Nephron progenitor cell (in vitro differentiated cells): ENCODE data around the gene OMG.
"Not testable (repeated sequence)": the region's sequence is repeated elsewhere in the genome, so short reads cannot be mapped to it uniquely, and the experiment has no call there.

Experiments
- DNase-seq: peaks from one replicate; pipeline ENCODE4 v3.0.0; 2021
- H3K27ac Mint-ChIP-seq: 2 replicates; pipeline ENCODE4 v1.8.0; 2021; ENCODE audit warnings: mild to moderate bottlenecking, moderate library complexity, mixed read lengths
- H3K27me3 Mint-ChIP-seq: 2 replicates; pipeline ENCODE4 v1.8.0; 2021; ENCODE audit warnings: mild to moderate bottlenecking, low read depth, mixed read lengths; ENCODE audit not compliant: poor library complexity
- H3K36me3 Mint-ChIP-seq: 2 replicates; pipeline ENCODE4 v1.8.0; 2021; ENCODE audit warnings: low read depth, mixed read lengths
- H3K4me1 Mint-ChIP-seq: 2 replicates; pipeline ENCODE4 v1.8.0; 2021; ENCODE audit warnings: mixed read lengths
- H3K4me3 Mint-ChIP-seq: 2 replicates; pipeline ENCODE4 v1.8.0; 2021; ENCODE audit warnings: mild to moderate bottlenecking, moderate library complexity, mixed read lengths
- H3K9me3 Mint-ChIP-seq: 2 replicates; pipeline ENCODE4 v1.8.0; 2021; ENCODE audit warnings: mild to moderate bottlenecking, moderate library complexity, mixed read lengths
- TF ChIP-seq, protein P1 (sequence below): fragments of 200-600 bp; sonication (generic); IDR thresholded peaks from 2 replicates; pipeline ENCODE4 v1.5.0; 2021; ENCODE audit warnings: antibody characterized with exemption

Gene OMG

DNA sequence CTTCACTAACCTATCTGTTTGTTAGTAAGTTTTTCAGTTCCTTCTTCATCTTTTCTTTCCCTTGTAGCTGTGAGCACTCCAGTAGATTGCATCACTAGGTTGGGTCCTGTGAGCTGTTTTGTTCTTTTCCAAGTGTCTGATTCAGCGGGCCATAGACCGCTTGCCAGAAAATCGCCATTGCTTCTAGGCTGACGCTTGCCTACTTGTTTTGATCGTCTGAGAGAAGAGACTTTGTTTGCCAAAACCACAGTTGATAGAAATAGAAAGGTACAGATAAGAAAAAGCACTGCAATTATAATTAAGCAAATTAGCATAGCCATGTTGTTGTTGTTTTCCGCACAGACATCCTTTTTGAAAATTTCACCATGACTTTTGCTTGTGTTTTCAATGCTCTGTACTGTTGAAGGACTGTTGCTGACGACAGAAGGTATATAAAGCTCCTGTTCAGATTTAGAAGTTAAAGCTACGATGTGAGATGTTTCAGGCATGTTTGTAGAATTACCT is 21.3 kb upstream of the OMG start:
- peaks cover 20% of the 10 kb centered on the region for H3K36me3 Mint-ChIP-seq
- no peak for DNase-seq
- H3K4me3 Mint-ChIP-seq: no peak overlapping the region
- TF ChIP-seq, protein P1, sequence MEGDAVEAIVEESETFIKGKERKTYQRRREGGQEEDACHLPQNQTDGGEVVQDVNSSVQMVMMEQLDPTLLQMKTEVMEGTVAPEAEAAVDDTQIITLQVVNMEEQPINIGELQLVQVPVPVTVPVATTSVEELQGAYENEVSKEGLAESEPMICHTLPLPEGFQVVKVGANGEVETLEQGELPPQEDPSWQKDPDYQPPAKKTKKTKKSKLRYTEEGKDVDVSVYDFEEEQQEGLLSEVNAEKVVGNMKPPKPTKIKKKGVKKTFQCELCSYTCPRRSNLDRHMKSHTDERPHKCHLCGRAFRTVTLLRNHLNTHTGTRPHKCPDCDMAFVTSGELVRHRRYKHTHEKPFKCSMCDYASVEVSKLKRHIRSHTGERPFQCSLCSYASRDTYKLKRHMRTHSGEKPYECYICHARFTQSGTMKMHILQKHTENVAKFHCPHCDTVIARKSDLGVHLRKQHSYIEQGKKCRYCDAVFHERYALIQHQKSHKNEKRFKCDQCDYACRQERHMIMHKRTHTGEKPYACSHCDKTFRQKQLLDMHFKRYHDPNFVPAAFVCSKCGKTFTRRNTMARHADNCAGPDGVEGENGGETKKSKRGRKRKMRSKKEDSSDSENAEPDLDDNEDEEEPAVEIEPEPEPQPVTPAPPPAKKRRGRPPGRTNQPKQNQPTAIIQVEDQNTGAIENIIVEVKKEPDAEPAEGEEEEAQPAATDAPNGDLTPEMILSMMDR: no peak
- peak overlapping the region; percentile 43 for H3K27ac Mint-ChIP-seq
- H3K4me1 Mint-ChIP-seq: no peaks in the 10 kb centered on the region
- H3K27me3 Mint-ChIP-seq: no peaks in the 10 kb centered on the region
- H3K9me3 Mint-ChIP-seq: no peaks in the 10 kb centered on the region

DNA sequence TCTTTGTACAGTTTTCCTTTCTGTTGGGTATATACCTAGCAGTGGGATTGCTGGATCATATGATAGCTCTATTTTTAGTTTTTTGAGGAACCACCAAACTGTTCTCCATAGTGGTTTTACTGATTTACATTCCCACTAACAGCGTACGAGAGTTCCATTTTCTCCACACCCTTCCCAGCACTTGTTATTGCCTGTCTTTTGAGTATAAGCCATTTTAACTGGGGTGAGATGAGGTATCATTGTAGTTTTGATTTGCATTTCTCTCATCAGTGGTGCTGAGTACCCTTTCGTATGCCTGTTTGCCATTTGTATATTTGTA is 17.7 kb upstream of the OMG start:
- TF ChIP-seq, protein P1: no peak
- Mint-ChIP-seq H3K9me3 (no peaks in the 10 kb centered on the region), H3K27ac (no peak overlapping the region), H3K36me3 (peaks cover 22% of the 10 kb centered on the region), H3K4me3 (no peak overlapping the region), H3K4me1 (peaks cover 6% of the 10 kb centered on the region), H3K27me3 (no peaks in the 10 kb centered on the region)
- no peak for DNase-seq

DNA sequence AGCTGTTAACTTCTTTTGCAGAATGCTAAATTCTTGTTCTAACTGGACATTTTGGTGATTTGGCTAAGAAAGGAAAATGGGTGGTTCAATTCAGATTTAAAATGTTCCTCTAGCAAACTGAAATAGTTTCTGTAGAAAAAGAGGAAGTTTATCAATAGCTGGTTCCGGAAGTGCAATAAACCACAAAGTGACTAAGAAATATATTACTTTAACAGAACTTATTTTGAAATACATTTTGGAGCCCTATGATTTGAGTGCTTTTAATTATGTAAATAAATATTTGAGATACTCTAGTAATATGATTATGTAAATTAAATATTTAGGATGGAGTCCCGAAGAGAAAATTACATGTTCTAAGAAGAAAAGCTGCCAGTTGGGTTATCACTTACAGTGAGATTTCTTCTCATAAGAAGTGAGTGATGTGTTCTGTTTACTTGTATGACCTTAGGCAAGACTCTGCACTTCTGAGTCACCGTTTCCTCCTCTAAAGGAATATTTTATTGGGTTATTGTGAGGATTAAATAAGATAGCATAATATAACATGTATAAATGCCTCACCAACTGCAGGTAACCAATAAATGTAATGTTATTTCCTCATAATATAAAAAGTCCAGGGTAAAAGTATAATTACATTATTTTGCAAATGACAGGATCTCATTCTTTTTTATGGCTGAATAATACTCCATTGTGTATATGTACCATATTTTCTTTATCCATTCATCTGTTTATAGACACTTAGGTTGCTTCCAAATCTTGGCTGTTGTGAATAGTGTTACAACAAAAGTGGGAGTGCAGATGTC is 17.1 kb upstream of the OMG start, which contains the start of gene EVI2B:
Gene EVI2B (minus strand): TSS at position 73 of the 800 bp plus-strand sequence. CDS start 8,445 bp downstream, outside the sequence.
- H3K27me3 Mint-ChIP-seq: no peaks in the 10 kb centered on the region
- no peak within 1 kb of the TSS for H3K4me3 Mint-ChIP-seq
- H3K36me3 Mint-ChIP-seq: peaks cover 22% of the 10 kb centered on the region
- TF ChIP-seq, protein P1: no peak
- no peaks in the 10 kb centered on the region for H3K9me3 Mint-ChIP-seq
- DNase-seq: no peak
- H3K27ac Mint-ChIP-seq: no peak within 1 kb of the TSS
- H3K4me1 Mint-ChIP-seq: peaks cover 6% of the 10 kb centered on the region

DNA sequence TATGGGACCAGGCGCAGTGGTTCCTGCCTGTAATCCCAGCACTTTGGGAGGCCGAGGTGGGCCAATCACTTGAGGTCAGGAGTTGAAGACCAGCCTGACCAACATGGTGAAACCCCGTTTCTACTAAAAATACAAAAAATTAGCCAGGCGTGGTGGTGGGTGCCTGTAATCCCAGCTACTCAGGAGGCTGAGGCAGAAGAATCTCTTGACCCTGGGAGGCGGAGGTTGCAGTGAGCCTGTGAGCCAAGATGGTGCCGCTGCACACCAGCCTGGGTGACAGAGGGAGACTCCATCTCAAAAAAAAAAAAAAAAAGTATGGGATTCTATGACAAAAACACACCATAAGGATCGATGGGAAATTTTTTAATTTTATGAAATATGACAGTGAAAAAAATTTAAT is 15.2 kb upstream of the OMG start:
- peaks cover 13% of the 10 kb centered on the region for H3K4me1 Mint-ChIP-seq
- not testable (repeated sequence) for H3K4me3 Mint-ChIP-seq, H3K27me3 Mint-ChIP-seq, H3K27ac Mint-ChIP-seq, DNase-seq, H3K9me3 Mint-ChIP-seq
- H3K36me3 Mint-ChIP-seq: peaks cover 22% of the 10 kb centered on the region

DNA sequence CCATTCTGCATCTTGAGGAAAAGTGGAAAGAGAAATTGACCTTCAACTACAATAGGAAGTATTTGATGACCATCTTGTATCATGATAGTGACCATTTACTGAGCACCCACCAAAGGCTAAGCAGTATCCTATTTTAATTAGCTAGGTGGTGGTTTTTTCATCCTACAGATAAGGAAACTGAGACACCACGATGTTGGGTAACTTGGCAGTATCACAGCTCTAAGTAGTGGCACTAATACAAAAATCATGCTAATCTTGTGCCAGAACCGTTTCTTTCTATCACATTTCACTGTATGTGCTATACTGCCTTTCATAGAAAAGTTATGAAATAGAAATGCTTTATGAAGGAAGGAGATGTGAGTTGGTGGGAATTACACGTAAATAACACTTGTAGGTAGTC is 14.5 kb upstream of the OMG start:
- no peaks in the 10 kb centered on the region for H3K27me3 Mint-ChIP-seq
- DNase-seq: no peak
- TF ChIP-seq, protein P1: no peak
- H3K4me1 Mint-ChIP-seq: peaks cover 13% of the 10 kb centered on the region
- no peak overlapping the region for H3K27ac Mint-ChIP-seq
- peaks cover 22% of the 10 kb centered on the region for H3K36me3 Mint-ChIP-seq
- H3K4me3 Mint-ChIP-seq: no peak overlapping the region
- no peaks in the 10 kb centered on the region for H3K9me3 Mint-ChIP-seq

DNA sequence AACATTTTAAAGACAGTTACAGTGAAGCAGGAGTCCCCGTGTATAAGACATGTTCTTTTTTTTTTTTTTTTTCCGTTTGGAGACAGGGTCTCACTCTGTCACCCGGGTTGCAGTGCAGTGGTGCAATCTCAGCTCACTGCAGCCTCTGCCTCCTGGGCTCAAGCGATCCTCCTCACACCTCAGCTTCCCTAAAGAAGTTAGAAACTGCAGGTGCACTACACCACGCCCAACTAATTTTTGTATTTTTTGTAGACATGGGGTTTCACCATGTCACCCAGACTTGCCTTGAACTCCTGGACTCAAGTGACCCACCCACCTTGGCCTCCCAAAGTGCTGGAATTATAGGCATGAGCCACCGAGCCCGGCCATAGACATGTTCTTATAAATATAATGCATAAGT is 13.8 kb upstream of the OMG start:
- Mint-ChIP-seq H3K27ac (no peak overlapping the region), H3K36me3 (peaks cover 24% of the 10 kb centered on the region), H3K27me3 (no peaks in the 10 kb centered on the region), H3K9me3 (no peaks in the 10 kb centered on the region), H3K4me1 (peaks cover 13% of the 10 kb centered on the region), H3K4me3 (no peak overlapping the region)
- no peak for DNase-seq
- TF ChIP-seq, protein P1: no peak
